Liver (tissue), 9 donors: ENCODE results near the gene IL3. TPM values are rescaled to one million over a fixed set of nuclear protein-coding genes. Genes with fewer than 3 reads are reported as not detected.

Experiments
- DNase-seq: peaks from one replicate; pipeline ENCODE4 v3.0.0-alpha.2; 2017; ENCODE audit warnings: low spot score
- H3K27ac ChIP-seq, 2 donors: one replicate each; pipeline ENCODE4 v1.7.0; 2013; ENCODE audit warnings: inconsistent platforms in 2 of 2, low read length in 2 of 2, control low read depth in 1 of 2, low read depth in 1 of 2, mild to moderate bottlenecking in 1 of 2
- H3K27me3 ChIP-seq, 4 donors: one replicate each; pipeline versions ENCODE4 v1.6.1 to v1.7.0; 2013; ENCODE audit warnings: low read length in 3 of 4, inconsistent platforms in 1 of 4, mild to moderate bottlenecking in 1 of 4, moderate library complexity in 1 of 4; ENCODE audit not compliant: control insufficient read depth in 4 of 4, insufficient read depth in 4 of 4
- H3K36me3 ChIP-seq, 4 donors: one replicate each; pipeline versions ENCODE4 v1.6.1 to v1.7.0; 2013; ENCODE audit warnings: low read length in 3 of 4, mild to moderate bottlenecking in 3 of 4, low read depth in 1 of 4, moderate library complexity in 1 of 4; ENCODE audit not compliant: control insufficient read depth in 4 of 4, insufficient read depth in 3 of 4
- H3K4me1 ChIP-seq, 4 donors: one replicate each; pipeline versions ENCODE4 v1.6.1 to v1.7.0; 2013; ENCODE audit warnings: low read length in 3 of 4, mild to moderate bottlenecking in 3 of 4, moderate library complexity in 1 of 4; ENCODE audit not compliant: control insufficient read depth in 4 of 4, insufficient read depth in 4 of 4
- H3K4me3 ChIP-seq, 3 donors: one replicate each; pipeline versions ENCODE4 v1.6.1 to v1.7.0; 2013; ENCODE audit warnings: low read length in 3 of 3, control low read depth in 1 of 3, low read depth in 1 of 3, mild to moderate bottlenecking in 1 of 3
- H3K9ac ChIP-seq, 2 donors: one replicate each; pipeline ENCODE4 v1.7.0; 2013; ENCODE audit warnings: low read length in 2 of 2, mild to moderate bottlenecking in 2 of 2, moderate library complexity in 2 of 2, control low read depth in 1 of 2, low read depth in 1 of 2
- H3K9me3 ChIP-seq, 4 donors: one replicate each; pipeline versions ENCODE4 v1.6.1 to v1.7.0; 2013; ENCODE audit warnings: low read length in 3 of 4; ENCODE audit not compliant: control insufficient read depth in 4 of 4
- EGR1 ChIP-seq, 2 donors: IDR thresholded peaks; 2 replicates each; pipeline ENCODE4 v1.6.1; 2016 to 2018; ENCODE audit warnings: antibody characterized with exemption in 2 of 2, low read depth in 2 of 2
- FOXA1 ChIP-seq: IDR thresholded peaks from 2 replicates; pipeline ENCODE4 v1.6.1; 2016; ENCODE audit warnings: antibody characterized with exemption
- FOXA2 ChIP-seq: IDR thresholded peaks from 2 replicates; pipeline ENCODE4 v1.6.1; 2016; ENCODE audit warnings: antibody characterized with exemption
- GABPA ChIP-seq, 2 donors: IDR thresholded peaks in 1 of 2; conservative IDR thresholded peaks in 1 of 2; 2 replicates each; pipeline ENCODE4 v1.6.1; 2016; ENCODE audit warnings: antibody characterized with exemption in 2 of 2, mild to moderate bottlenecking in 1 of 2, moderate library complexity in 1 of 2
- HNF4A ChIP-seq, 2 donors: conservative IDR thresholded peaks; 2 replicates each; pipeline ENCODE4 v1.6.1; 2016; ENCODE audit warnings: antibody characterized with exemption in 2 of 2, mild to moderate bottlenecking in 2 of 2
- HNF4G ChIP-seq: IDR thresholded peaks from 2 replicates; pipeline ENCODE4 v1.6.1; 2016; ENCODE audit warnings: antibody characterized with exemption
- JUND ChIP-seq, 2 donors: IDR thresholded peaks; 2 replicates each; pipeline ENCODE4 v1.6.1; 2016; ENCODE audit warnings: antibody characterized with exemption in 2 of 2
- NR2F2 ChIP-seq: IDR thresholded peaks from 2 replicates; pipeline ENCODE4 v1.6.1; 2016; ENCODE audit warnings: antibody characterized with exemption
- RAD21 ChIP-seq, 2 donors: IDR thresholded peaks; 2 replicates each; pipeline ENCODE4 v1.6.1; 2016; ENCODE audit warnings: antibody characterized with exemption in 2 of 2, mild to moderate bottlenecking in 2 of 2
- RXRA ChIP-seq, 2 donors: IDR thresholded peaks; 2 replicates each; pipeline ENCODE4 v1.6.1; 2017 to 2018; ENCODE audit warnings: antibody characterized with exemption in 2 of 2, mild to moderate bottlenecking in 1 of 2
- SP1 ChIP-seq: IDR thresholded peaks from 2 replicates; pipeline ENCODE4 v1.6.1; 2018; ENCODE audit warnings: antibody characterized with exemption, mild to moderate bottlenecking
- TAF1 ChIP-seq: conservative IDR thresholded peaks from 2 replicates; pipeline ENCODE4 v1.6.1; 2016; ENCODE audit warnings: antibody characterized with exemption, mild to moderate bottlenecking
- YY1 ChIP-seq: IDR thresholded peaks from 2 replicates; pipeline ENCODE4 v1.6.1; 2016; ENCODE audit warnings: antibody characterized with exemption, mild to moderate bottlenecking
- WGBS: extraction: QIAGEN DNeasy Blood & Tissue Kit; methylation state at CpG from one replicate; pipeline ENCODE4 v1.1.7; 2013; 5-methylcytosine and 5-hydroxymethylcytosine counted together
- polyA plus RNA-seq, 2 donors: library from polyadenylated mRNA; stranded (reverse) in 1 of 2; unstranded in 1 of 2; fragments of 200-250 nt in 1 of 2; fragments of >200 nt in 1 of 2; fragmentation: Nextera tagmentation in 1 of 2; extraction: Ambion mirVana in 1 of 2; gene quantifications; one replicate each; pipeline versions ENCODE4 v1.2.1 to v1.2.3, GENCODE V29; 2013 to 2015
- total RNA-seq, 2 donors: library from RNA; depleted of rRNA; stranded (reverse); fragments of >200 nt; gene quantifications; one replicate each; pipeline ENCODE4 v1.2.3, GENCODE V29; 2014
- TF ChIP-seq, protein P1 (sequence below): IDR thresholded peaks from 2 replicates; pipeline ENCODE4 v1.6.1; 2016; ENCODE audit warnings: antibody characterized with exemption
- TF ChIP-seq, protein P2 (sequence below): fragments of 150-350 bp; IDR thresholded peaks from 2 replicates; pipeline ENCODE4 v1.5.1; 2017; ENCODE audit warnings: improper control_type of control experiment, low read depth, low read length; ENCODE audit not compliant: missing input control
- TF ChIP-seq, protein P3 (sequence below): IDR thresholded peaks from 2 replicates; pipeline ENCODE4 v1.6.1; 2016; ENCODE audit warnings: antibody characterized with exemption, mild to moderate bottlenecking
- TF ChIP-seq, protein P4 (sequence below): IDR thresholded peaks from 2 replicates; pipeline ENCODE4 v1.6.1; 2016; ENCODE audit warnings: antibody characterized with exemption
- TF ChIP-seq, protein P5 (sequence below): IDR thresholded peaks from 2 replicates; pipeline ENCODE4 v1.6.1; 2016; ENCODE audit warnings: antibody characterized with exemption
- donor health status: healthy.
- donor health status: healthy.
- donor health status: healthy.
- donor health status: healthy.
- donor health status: healthy.

IL3 gene
- total and polyA plus RNA-seq, 4 donors: not detected

DNA sequence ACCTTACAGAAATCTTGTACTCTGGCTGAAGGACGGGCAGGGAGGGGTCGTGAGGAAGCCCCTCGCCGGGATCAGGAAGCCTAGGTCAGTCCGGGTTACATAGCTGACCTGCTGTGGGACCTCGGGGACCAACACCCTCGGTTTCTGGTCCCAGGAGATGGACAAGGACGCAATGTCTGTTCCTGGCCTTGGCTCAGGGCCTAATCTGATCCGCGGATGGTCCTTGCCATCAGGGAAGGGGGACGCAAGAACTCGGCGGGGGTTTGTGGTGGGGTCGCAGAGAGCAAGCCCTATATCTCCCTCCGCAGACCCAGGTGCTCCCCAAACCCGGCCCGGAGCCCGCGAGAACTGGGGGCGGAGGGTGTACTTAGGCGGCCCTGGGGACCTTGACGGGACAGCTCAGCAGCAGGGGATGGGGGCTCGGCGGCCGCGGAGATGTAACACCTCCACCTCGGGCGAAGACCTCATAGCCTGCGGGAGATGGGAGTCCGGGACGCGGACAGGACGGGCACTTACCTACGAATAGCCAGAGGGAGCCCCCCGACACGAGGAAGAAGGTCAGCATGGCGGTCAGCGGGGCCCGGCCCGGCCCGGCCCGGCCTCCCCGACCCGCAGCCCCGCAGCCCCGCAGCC is 49.4 kb upstream of the IL3 start:
- H3K27ac ChIP-seq: no peak overlapping the region
- H3K4me3 ChIP-seq: peak overlapping the region in 2 of 3 donors; percentile 37 to 69
- no peaks in the 10 kb centered on the region for H3K9me3 ChIP-seq
- WGBS: 14% methylated on average over 46 of the region's 46 CpGs
- H3K9ac ChIP-seq: peak overlapping the region in 1 of 2 donors; percentile 12
- peak; percentile 33 for DNase-seq
- peaks cover 3 to 16% (median 13%) of the 10 kb centered on the region in 4 donors for H3K4me1 ChIP-seq
- TF ChIP-seq HNF4A (conservative IDR thresholded peaks at IDR 0.05) (no peak), NR2F2 (no peak), FOXA1 (no peak), YY1 (no peak), SP1 (no peak), GABPA (IDR thresholded peaks at IDR 0.05 in 1 of 2, conservative IDR thresholded peaks at IDR 0.05 in 1 of 2) (no peak), RXRA (IDR thresholded peaks at IDR 0.05) (no peak), RAD21 (IDR thresholded peaks at IDR 0.05) (no peak), TAF1 (no peak), JUND (IDR thresholded peaks at IDR 0.05) (no peak), EGR1 (IDR thresholded peaks at IDR 0.05; ENCODE audit: low read depth in 2 of 2) (no peak), HNF4G (no peak), FOXA2 (no peak)
- TF ChIP-seq, protein P1, sequence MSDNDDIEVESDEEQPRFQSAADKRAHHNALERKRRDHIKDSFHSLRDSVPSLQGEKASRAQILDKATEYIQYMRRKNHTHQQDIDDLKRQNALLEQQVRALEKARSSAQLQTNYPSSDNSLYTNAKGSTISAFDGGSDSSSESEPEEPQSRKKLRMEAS: no peak
- TF ChIP-seq, protein P2, sequence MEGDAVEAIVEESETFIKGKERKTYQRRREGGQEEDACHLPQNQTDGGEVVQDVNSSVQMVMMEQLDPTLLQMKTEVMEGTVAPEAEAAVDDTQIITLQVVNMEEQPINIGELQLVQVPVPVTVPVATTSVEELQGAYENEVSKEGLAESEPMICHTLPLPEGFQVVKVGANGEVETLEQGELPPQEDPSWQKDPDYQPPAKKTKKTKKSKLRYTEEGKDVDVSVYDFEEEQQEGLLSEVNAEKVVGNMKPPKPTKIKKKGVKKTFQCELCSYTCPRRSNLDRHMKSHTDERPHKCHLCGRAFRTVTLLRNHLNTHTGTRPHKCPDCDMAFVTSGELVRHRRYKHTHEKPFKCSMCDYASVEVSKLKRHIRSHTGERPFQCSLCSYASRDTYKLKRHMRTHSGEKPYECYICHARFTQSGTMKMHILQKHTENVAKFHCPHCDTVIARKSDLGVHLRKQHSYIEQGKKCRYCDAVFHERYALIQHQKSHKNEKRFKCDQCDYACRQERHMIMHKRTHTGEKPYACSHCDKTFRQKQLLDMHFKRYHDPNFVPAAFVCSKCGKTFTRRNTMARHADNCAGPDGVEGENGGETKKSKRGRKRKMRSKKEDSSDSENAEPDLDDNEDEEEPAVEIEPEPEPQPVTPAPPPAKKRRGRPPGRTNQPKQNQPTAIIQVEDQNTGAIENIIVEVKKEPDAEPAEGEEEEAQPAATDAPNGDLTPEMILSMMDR: no peak
- TF ChIP-seq, protein P3, sequence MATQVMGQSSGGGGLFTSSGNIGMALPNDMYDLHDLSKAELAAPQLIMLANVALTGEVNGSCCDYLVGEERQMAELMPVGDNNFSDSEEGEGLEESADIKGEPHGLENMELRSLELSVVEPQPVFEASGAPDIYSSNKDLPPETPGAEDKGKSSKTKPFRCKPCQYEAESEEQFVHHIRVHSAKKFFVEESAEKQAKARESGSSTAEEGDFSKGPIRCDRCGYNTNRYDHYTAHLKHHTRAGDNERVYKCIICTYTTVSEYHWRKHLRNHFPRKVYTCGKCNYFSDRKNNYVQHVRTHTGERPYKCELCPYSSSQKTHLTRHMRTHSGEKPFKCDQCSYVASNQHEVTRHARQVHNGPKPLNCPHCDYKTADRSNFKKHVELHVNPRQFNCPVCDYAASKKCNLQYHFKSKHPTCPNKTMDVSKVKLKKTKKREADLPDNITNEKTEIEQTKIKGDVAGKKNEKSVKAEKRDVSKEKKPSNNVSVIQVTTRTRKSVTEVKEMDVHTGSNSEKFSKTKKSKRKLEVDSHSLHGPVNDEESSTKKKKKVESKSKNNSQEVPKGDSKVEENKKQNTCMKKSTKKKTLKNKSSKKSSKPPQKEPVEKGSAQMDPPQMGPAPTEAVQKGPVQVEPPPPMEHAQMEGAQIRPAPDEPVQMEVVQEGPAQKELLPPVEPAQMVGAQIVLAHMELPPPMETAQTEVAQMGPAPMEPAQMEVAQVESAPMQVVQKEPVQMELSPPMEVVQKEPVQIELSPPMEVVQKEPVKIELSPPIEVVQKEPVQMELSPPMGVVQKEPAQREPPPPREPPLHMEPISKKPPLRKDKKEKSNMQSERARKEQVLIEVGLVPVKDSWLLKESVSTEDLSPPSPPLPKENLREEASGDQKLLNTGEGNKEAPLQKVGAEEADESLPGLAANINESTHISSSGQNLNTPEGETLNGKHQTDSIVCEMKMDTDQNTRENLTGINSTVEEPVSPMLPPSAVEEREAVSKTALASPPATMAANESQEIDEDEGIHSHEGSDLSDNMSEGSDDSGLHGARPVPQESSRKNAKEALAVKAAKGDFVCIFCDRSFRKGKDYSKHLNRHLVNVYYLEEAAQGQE: no peak
- TF ChIP-seq, protein P4, sequence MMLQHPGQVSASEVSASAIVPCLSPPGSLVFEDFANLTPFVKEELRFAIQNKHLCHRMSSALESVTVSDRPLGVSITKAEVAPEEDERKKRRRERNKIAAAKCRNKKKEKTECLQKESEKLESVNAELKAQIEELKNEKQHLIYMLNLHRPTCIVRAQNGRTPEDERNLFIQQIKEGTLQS: no peak
- TF ChIP-seq, protein P5, sequence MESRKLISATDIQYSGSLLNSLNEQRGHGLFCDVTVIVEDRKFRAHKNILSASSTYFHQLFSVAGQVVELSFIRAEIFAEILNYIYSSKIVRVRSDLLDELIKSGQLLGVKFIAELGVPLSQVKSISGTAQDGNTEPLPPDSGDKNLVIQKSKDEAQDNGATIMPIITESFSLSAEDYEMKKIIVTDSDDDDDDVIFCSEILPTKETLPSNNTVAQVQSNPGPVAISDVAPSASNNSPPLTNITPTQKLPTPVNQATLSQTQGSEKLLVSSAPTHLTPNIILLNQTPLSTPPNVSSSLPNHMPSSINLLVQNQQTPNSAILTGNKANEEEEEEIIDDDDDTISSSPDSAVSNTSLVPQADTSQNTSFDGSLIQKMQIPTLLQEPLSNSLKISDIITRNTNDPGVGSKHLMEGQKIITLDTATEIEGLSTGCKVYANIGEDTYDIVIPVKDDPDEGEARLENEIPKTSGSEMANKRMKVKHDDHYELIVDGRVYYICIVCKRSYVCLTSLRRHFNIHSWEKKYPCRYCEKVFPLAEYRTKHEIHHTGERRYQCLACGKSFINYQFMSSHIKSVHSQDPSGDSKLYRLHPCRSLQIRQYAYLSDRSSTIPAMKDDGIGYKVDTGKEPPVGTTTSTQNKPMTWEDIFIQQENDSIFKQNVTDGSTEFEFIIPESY: no peak
- no peaks in the 10 kb centered on the region for H3K36me3 ChIP-seq
- no peaks in the 10 kb centered on the region for H3K27me3 ChIP-seq
